Breast epithelium (tissue), 3 donors: ENCODE results near the gene CPTP.

Source experiments
- CTCF ChIP-seq, 3 donors: fragments of 450-650 bp; IDR thresholded peaks; one replicate each; pipeline ENCODE4 v1.5.1; 2016 to 2017; ENCODE audit warnings: antibody characterized with exemption in 3 of 3, mild to moderate bottlenecking in 3 of 3, moderate library complexity in 3 of 3
- POLR2A ChIP-seq: fragments of 450-650 bp; IDR thresholded peaks from one replicate; pipeline ENCODE4 v1.6.1; 2016; ENCODE audit warnings: antibody characterized with exemption, mild to moderate bottlenecking, moderate library complexity
- POLR2AphosphoS5 ChIP-seq, 3 donors: sonication (generic); formaldehyde crosslinking; IDR thresholded peaks; one replicate each; pipeline ENCODE4 v1.6.1; 2017; ENCODE audit warnings: antibody characterized with exemption in 3 of 3

- TF ChIP-seq CTCF (IDR thresholded peaks at IDR 0.05) (no peak), POLR2A (no peak), POLR2AphosphoS5 (IDR thresholded peaks at IDR 0.05) (no peak)
These were observed 41.6 kb upstream of the CPTP start for GRCh38 chr1:1282998-1283397.
